ENCODE results near the gene C10orf143. TPM values are rescaled to one million over a fixed set of nuclear protein-coding genes. Genes with fewer than 3 reads are reported as not detected.

Gene C10orf143
- total RNA-seq, 1 donor from 2014 or later, result 2.6 TPM

- intact Hi-C loops (cut with DNase I), result no loop called here
- no peak for DNase-seq (ENCODE audit: low spot score)
Measured at GRCh38 chr10:130022086-130022485, 88.5 kb downstream of the C10orf143 start.

GRCh38 chr10:130021383-130021950 lies 89.2 kb downstream of the C10orf143 start:
- DNase-seq (ENCODE audit: low spot score), result no peak
- intact Hi-C loops (cut with DNase I), result no loop called here

GRCh38 chr10:130020651-130021382 lies 89.8 kb downstream of the C10orf143 start:
- intact Hi-C loops (cut with DNase I), result no loop called here
- no peak for DNase-seq (ENCODE audit: low spot score)

- intact Hi-C loops (cut with DNase I), result no loop called here
- no peak for DNase-seq (ENCODE audit: low spot score)
Measured at GRCh38 chr10:130018730-130019185, 91.9 kb downstream of the C10orf143 start.

GRCh38 chr10:130018265-130018664 lies 92.4 kb downstream of the C10orf143 start:
- intact Hi-C loops (cut with DNase I), result no loop called here
- DNase-seq (ENCODE audit: low spot score), result no peak

GRCh38 chr10:130017631-130018022 lies 93.0 kb downstream of the C10orf143 start:
- intact Hi-C loops (cut with DNase I), result no loop called here
- no peak for DNase-seq (ENCODE audit: low spot score)

- intact Hi-C loops (cut with DNase I), result no loop called here
- DNase-seq (ENCODE audit: low spot score), result no peak
Measured at GRCh38 chr10:130016993-130017630, 93.5 kb downstream of the C10orf143 start.

GRCh38 chr10:130016095-130016494 lies 94.5 kb downstream of the C10orf143 start:
- intact Hi-C loops (cut with DNase I), result no loop called here
- DNase-seq (ENCODE audit: low spot score), result no peak

- DNase-seq (ENCODE audit: low spot score), result no peak
- intact Hi-C loops (cut with DNase I), result no loop called here
Measured at GRCh38 chr10:130015075-130015695, 95.4 kb downstream of the C10orf143 start.

- intact Hi-C loops (cut with DNase I), result no loop called here
- no peak for DNase-seq (ENCODE audit: low spot score)
Measured at GRCh38 chr10:130014263-130015074, 96.2 kb downstream of the C10orf143 start.

Other genes starting within 250 kb of the C10orf143 start
- 5.8 TPM for gene EBF3, start 146.6 kb downstream of the C10orf143 start, total RNA-seq
- 67.5 TPM for gene GLRX3, start 25.6 kb upstream of the C10orf143 start, total RNA-seq

All from cardiac septum (tissue), 1 donor.